GM23338 (cell line): Measurements from ENCODE around the gene OASL.

Experiments used
- CREB1 ChIP-seq: fragments of 250-450 bp; sonication (Bioruptor Pico); IDR thresholded peaks from 2 replicates; pipeline ENCODE4 v1.5.0; 2020; ENCODE audit warnings: low read depth, mild to moderate bottlenecking, moderate library complexity
- EZH2 ChIP-seq: fragments of 200-600 bp; sonication (generic); IDR thresholded peaks from one replicate; pipeline ENCODE4 v1.8.0; 2017; ENCODE audit warnings: antibody characterized with exemption, mild to moderate bottlenecking, low read depth; ENCODE audit not compliant: unreplicated experiment
- EZH2phosphoT487 ChIP-seq: fragments of 200-600 bp; sonication (generic); IDR thresholded peaks from one replicate; pipeline ENCODE4 v1.8.1; 2018; ENCODE audit warnings: antibody characterized with exemption; ENCODE audit not compliant: unreplicated experiment
- JUNB ChIP-seq: IDR thresholded peaks from one replicate; pipeline ENCODE4 v1.6.1; 2016; ENCODE audit warnings: antibody characterized with exemption; ENCODE audit not compliant: unreplicated experiment
- POLR2AphosphoS5 ChIP-seq: IDR thresholded peaks from 2 replicates; pipeline ENCODE4 v1.6.1; 2016; ENCODE audit warnings: antibody characterized with exemption, low read depth
- TF ChIP-seq, protein P1 (sequence below), 2 experiments: fragments of 200-600 bp in 1 of 2; sonication (generic) in 1 of 2; conservative IDR thresholded peaks; 2 replicates each; pipeline versions ENCODE4 v1.5.1 to v1.6.1; 2016 to 2017; ENCODE audit warnings: antibody characterized with exemption in 2 of 2, low read depth in 2 of 2, mild to moderate bottlenecking in 2 of 2, moderate library complexity in 1 of 2
- TF ChIP-seq, protein P2 (sequence below): IDR thresholded peaks from one replicate; pipeline ENCODE4 v1.6.1; 2018; ENCODE audit warnings: antibody characterized with exemption; ENCODE audit not compliant: unreplicated experiment
- TF ChIP-seq, protein P3 (sequence below): IDR thresholded peaks from 2 replicates; pipeline ENCODE4 v1.6.1; 2016; ENCODE audit warnings: antibody characterized with exemption
- TF ChIP-seq, protein P4 (sequence below): fragments of 250-450 bp; sonication (Bioruptor Pico); IDR thresholded peaks from 2 replicates; pipeline ENCODE4 v1.5.0; 2020; ENCODE audit warnings: mild to moderate bottlenecking, moderate library complexity

DNA sequence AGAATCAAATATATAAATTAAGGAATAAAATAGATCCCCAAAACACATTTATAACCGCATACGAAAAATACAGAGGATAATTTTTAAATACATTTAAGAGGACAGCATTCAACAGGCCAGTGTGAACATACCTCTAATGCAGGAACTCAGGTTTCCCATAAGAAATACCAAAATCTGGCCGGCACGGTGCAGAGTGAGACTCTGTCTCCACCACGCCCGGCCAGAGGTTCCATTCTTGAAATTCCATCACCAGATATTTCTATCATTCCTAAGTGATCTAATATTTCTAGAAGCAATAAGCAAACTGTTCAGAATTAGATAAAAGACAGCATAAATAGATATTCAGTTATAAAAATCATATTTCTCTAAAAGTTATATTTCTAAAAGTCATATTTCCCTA lies 30.2 kb upstream of the OASL start:
- TF ChIP-seq, protein P1, sequence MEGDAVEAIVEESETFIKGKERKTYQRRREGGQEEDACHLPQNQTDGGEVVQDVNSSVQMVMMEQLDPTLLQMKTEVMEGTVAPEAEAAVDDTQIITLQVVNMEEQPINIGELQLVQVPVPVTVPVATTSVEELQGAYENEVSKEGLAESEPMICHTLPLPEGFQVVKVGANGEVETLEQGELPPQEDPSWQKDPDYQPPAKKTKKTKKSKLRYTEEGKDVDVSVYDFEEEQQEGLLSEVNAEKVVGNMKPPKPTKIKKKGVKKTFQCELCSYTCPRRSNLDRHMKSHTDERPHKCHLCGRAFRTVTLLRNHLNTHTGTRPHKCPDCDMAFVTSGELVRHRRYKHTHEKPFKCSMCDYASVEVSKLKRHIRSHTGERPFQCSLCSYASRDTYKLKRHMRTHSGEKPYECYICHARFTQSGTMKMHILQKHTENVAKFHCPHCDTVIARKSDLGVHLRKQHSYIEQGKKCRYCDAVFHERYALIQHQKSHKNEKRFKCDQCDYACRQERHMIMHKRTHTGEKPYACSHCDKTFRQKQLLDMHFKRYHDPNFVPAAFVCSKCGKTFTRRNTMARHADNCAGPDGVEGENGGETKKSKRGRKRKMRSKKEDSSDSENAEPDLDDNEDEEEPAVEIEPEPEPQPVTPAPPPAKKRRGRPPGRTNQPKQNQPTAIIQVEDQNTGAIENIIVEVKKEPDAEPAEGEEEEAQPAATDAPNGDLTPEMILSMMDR (conservative IDR thresholded peaks at IDR 0.05; ENCODE audit: low read depth in 2 of 2): no peak
- no peak for TF ChIP-seq POLR2AphosphoS5
- TF ChIP-seq, protein P2, sequence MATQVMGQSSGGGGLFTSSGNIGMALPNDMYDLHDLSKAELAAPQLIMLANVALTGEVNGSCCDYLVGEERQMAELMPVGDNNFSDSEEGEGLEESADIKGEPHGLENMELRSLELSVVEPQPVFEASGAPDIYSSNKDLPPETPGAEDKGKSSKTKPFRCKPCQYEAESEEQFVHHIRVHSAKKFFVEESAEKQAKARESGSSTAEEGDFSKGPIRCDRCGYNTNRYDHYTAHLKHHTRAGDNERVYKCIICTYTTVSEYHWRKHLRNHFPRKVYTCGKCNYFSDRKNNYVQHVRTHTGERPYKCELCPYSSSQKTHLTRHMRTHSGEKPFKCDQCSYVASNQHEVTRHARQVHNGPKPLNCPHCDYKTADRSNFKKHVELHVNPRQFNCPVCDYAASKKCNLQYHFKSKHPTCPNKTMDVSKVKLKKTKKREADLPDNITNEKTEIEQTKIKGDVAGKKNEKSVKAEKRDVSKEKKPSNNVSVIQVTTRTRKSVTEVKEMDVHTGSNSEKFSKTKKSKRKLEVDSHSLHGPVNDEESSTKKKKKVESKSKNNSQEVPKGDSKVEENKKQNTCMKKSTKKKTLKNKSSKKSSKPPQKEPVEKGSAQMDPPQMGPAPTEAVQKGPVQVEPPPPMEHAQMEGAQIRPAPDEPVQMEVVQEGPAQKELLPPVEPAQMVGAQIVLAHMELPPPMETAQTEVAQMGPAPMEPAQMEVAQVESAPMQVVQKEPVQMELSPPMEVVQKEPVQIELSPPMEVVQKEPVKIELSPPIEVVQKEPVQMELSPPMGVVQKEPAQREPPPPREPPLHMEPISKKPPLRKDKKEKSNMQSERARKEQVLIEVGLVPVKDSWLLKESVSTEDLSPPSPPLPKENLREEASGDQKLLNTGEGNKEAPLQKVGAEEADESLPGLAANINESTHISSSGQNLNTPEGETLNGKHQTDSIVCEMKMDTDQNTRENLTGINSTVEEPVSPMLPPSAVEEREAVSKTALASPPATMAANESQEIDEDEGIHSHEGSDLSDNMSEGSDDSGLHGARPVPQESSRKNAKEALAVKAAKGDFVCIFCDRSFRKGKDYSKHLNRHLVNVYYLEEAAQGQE: no peak
- no peak for TF ChIP-seq JUNB
- no peak for TF ChIP-seq EZH2
- TF ChIP-seq, protein P3, sequence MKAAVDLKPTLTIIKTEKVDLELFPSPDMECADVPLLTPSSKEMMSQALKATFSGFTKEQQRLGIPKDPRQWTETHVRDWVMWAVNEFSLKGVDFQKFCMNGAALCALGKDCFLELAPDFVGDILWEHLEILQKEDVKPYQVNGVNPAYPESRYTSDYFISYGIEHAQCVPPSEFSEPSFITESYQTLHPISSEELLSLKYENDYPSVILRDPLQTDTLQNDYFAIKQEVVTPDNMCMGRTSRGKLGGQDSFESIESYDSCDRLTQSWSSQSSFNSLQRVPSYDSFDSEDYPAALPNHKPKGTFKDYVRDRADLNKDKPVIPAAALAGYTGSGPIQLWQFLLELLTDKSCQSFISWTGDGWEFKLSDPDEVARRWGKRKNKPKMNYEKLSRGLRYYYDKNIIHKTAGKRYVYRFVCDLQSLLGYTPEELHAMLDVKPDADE: no peak
- no peak for TF ChIP-seq EZH2phosphoT487
- TF ChIP-seq, protein P4, sequence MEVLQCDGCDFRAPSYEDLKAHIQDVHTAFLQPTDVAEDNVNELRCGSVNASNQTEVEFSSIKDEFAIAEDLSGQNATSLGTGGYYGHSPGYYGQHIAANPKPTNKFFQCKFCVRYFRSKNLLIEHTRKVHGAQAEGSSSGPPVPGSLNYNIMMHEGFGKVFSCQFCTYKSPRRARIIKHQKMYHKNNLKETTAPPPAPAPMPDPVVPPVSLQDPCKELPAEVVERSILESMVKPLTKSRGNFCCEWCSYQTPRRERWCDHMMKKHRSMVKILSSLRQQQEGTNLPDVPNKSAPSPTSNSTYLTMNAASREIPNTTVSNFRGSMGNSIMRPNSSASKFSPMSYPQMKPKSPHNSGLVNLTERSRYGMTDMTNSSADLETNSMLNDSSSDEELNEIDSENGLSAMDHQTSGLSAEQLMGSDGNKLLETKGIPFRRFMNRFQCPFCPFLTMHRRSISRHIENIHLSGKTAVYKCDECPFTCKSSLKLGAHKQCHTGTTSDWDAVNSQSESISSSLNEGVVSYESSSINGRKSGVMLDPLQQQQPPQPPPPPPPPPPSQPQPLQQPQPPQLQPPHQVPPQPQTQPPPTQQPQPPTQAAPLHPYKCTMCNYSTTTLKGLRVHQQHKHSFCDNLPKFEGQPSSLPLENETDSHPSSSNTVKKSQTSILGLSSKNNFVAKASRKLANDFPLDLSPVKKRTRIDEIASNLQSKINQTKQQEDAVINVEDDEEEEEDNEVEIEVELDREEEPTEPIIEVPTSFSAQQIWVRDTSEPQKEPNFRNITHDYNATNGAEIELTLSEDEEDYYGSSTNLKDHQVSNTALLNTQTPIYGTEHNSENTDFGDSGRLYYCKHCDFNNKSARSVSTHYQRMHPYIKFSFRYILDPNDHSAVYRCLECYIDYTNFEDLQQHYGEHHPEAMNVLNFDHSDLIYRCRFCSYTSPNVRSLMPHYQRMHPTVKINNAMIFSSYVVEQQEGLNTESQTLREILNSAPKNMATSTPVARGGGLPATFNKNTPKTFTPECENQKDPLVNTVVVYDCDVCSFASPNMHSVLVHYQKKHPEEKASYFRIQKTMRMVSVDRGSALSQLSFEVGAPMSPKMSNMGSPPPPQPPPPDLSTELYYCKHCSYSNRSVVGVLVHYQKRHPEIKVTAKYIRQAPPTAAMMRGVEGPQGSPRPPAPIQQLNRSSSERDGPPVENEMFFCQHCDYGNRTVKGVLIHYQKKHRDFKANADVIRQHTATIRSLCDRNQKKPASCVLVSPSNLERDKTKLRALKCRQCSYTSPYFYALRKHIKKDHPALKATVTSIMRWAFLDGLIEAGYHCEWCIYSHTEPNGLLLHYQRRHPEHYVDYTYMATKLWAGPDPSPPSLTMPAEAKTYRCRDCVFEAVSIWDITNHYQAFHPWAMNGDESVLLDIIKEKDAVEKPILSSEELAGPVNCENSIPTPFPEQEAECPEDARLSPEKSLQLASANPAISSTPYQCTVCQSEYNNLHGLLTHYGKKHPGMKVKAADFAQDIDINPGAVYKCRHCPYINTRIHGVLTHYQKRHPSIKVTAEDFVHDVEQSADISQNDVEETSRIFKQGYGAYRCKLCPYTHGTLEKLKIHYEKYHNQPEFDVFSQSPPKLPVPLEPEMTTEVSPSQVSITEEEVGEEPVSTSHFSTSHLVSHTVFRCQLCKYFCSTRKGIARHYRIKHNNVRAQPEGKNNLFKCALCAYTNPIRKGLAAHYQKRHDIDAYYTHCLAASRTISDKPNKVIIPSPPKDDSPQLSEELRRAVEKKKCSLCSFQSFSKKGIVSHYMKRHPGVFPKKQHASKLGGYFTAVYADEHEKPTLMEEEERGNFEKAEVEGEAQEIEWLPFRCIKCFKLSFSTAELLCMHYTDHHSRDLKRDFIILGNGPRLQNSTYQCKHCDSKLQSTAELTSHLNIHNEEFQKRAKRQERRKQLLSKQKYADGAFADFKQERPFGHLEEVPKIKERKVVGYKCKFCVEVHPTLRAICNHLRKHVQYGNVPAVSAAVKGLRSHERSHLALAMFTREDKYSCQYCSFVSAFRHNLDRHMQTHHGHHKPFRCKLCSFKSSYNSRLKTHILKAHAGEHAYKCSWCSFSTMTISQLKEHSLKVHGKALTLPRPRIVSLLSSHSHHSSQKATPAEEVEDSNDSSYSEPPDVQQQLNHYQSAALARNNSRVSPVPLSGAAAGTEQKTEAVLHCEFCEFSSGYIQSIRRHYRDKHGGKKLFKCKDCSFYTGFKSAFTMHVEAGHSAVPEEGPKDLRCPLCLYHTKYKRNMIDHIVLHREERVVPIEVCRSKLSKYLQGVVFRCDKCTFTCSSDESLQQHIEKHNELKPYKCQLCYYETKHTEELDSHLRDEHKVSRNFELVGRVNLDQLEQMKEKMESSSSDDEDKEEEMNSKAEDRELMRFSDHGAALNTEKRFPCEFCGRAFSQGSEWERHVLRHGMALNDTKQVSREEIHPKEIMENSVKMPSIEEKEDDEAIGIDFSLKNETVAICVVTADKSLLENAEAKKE (CRISPR knock-in tag): no peak
- no peak for TF ChIP-seq CREB1
